D721Med (cell line): ENCODE data around the gene CDYL2.

Source experiments
- DNase-seq: peaks from one replicate; pipeline ENCODE4 v3.0.0; 2011; ENCODE audit warnings: low spot score; ENCODE audit not compliant: insufficient read length
- FAIRE-seq: peaks from 2 replicates; lab custom pipeline; 2011; peaks lifted over from hg19 to GRCh38; lab: Jason Lieb, UNC
- TF ChIP-seq, protein P1 (sequence below): IDR thresholded peaks from 2 replicates; pipeline ENCODE4 v1.5.1; 2012; ENCODE audit warnings: mild to moderate bottlenecking, control low read depth; ENCODE audit not compliant: insufficient read depth; ENCODE audit errors: missing control alignments

The CDYL2 gene

DNA sequence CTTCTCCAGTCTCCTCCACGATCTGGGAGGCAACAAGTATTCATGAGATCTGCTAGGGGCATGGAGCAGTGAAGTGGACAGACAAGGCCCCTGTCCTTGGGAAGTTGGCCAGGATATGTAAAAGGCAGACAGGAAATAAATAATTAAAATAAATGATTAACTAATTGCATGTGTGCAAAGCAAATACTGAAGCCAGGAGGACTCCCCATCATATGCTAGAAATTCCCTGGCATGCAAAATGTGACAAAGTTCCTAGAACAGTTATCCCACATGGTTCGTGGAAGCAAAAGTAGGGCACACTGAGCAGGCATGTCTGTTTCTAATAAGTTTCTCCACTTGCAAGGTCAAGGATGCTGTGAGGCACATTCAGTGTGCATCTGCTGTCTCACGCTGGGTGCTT is 86.8 kb downstream of the CDYL2 start:
- TF ChIP-seq, protein P1, sequence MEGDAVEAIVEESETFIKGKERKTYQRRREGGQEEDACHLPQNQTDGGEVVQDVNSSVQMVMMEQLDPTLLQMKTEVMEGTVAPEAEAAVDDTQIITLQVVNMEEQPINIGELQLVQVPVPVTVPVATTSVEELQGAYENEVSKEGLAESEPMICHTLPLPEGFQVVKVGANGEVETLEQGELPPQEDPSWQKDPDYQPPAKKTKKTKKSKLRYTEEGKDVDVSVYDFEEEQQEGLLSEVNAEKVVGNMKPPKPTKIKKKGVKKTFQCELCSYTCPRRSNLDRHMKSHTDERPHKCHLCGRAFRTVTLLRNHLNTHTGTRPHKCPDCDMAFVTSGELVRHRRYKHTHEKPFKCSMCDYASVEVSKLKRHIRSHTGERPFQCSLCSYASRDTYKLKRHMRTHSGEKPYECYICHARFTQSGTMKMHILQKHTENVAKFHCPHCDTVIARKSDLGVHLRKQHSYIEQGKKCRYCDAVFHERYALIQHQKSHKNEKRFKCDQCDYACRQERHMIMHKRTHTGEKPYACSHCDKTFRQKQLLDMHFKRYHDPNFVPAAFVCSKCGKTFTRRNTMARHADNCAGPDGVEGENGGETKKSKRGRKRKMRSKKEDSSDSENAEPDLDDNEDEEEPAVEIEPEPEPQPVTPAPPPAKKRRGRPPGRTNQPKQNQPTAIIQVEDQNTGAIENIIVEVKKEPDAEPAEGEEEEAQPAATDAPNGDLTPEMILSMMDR: no peak
- FAIRE-seq (no peak), DNase-seq (no peak)

DNA sequence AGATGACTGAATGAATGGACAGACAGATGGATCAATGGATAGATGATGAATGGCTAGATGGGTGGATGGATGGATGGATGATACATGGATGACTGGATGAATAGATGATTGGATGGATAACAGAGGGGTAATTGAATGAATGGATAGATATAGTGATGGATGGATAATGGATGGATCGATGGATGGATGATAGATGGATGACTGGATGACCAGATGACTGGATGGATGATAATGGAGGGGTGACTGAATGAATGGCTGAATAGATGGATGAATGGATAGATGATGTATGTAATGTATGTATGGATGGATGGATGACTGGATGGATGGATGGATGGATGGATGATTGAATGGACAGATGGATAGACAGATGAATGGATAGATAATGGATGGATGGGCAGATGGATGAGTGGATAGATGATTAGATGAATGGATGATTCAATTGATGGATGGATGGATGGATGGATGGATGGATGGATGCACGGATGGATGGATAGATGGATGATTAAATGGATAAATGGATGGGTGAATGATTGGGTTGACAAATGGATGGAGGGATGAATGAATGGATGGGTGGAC is 87.7 kb downstream of the CDYL2 start:
- TF ChIP-seq, protein P1: no peak
- DNase-seq (no peak), FAIRE-seq (no peak)

DNA sequence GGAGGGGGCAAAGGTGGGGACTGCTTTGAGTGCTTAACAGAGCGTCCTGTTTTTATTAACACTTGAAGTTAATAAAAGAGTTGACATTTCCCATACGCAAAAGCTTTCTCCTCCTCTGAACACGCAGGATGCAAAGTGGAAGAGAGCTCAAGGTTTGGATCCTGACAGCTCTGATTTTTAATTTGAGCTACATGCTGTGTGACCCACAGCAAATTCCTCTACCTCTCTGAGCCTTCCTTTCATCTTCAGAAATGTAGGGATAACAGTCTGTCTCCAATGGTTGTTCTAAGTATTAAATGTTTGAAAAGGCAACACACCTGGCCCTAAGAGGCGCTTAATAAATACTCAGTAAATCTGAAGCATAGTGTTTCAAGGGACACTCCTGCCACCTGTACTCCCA is 93.0 kb downstream of the CDYL2 start:
- DNase-seq (no peak), FAIRE-seq (no peak)
- TF ChIP-seq, protein P1: no peak

DNA sequence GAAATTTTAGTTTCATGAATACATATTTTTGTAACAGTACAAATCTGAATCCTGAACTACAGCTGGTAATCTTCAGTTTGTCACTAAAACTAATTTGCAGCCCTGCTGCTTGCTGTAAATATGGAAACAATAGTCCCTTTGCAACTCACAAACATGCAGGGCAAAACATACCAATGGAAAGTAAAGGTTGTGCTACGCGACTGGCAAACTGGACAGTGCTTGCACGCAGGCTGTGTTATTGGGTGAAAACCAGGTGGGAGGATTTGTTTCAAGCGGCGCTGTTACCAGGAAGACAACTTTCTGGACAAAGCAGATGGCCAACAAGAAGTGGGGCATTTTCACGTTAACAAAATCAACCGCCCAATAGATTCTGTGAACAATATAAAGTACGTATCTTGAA is 93.5 kb downstream of the CDYL2 start:
- FAIRE-seq (no peak), DNase-seq (no peak)
- TF ChIP-seq, protein P1: no peak

DNA sequence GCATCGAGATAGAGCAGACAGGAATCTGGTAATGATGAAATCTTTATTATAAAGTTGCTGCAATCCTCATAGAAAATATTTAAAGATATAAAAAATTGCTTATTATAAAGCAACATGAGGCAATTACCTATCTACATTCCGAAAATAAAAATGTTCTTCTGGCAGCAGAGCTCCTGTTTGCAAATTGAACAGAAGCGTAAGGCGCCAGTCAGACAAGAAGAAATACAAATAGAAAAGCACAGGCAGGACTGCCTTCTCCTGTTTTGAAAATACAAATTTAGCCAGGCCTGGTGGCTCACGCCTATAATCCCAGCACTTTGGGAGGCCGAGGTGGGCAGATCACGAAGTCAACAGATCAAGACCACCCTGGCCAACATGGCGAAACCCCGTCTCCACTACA is 95.6 kb downstream of the CDYL2 start:
- TF ChIP-seq, protein P1: no peak
- no peak for DNase-seq
- FAIRE-seq: no peak

DNA sequence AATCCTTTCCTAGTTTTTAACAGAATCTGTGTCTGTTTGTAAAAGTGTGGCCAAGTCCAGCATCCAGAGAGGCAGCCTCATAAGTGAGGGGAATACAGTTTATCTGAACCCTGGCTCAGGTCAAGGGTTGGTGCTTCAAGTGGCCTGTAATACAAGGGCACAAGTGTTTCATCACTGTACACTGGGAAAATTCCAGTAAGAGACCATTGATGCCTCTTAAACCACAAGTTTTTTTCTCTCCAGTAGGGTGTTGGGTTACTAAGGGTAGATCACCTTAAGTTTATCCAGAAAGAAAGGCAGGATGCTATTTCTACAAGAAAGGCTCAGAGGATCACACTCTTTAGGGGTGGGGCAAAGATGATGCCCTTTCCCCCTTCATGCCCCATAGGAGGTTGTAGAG is 96.7 kb downstream of the CDYL2 start:
- FAIRE-seq (no peak), DNase-seq (no peak)
- TF ChIP-seq, protein P1: no peak

DNA sequence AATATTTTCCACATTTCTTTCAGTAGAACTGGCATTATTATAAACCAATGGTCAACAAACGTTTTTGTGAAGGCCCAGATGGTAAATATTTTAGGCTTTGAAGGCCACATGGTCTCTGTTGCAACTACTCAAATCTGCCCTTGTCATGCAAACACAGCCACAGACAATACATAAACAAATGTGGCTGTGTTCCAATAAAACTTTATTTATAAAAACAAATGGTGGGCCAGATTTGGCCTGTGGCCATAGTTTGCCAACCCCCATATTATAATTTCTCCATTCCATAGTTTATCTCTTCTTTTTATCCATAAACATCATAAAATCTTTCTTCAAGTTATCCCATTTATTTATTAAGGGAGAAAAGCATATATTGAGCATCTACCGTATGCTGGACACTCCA is 98.8 kb downstream of the CDYL2 start:
- DNase-seq (no peak), FAIRE-seq (no peak)
- TF ChIP-seq, protein P1: no peak
